HEK293T (cell line): ENCODE measurements around the gene SETDB2.

Experiments used
- CTCF ChIA-PET: fragments of 350-600 bp; formaldehyde crosslinking; extraction: SDS; loops from one replicate; lab custom pipeline; 2021; ENCODE audit warnings: antibody characterized with exemption, inconsistent platforms; lab: Yijun Ruan, JAX
- POLR2A ChIA-PET: fragments of 350-600 bp; formaldehyde crosslinking; extraction: SDS; loops from one replicate; lab custom pipeline; 2020; ENCODE audit warnings: antibody characterized with exemption, inconsistent platforms; lab: Yijun Ruan, JAX
- DNase-seq: peaks from one replicate; pipeline ENCODE4 v3.0.0; 2012; ENCODE audit warnings: mixed read lengths; ENCODE audit errors: extremely low spot score
- ARNT ChIP-seq: fragments of 450-650 bp; IDR thresholded peaks from 2 replicates; pipeline ENCODE4 v1.6.1; 2017; ENCODE audit warnings: mild to moderate bottlenecking
- BHLHE40 ChIP-seq: fragments of 450-650 bp; IDR thresholded peaks from 2 replicates; pipeline ENCODE4 v1.6.1; 2016; ENCODE audit warnings: mild to moderate bottlenecking, moderate library complexity, borderline replicate concordance
- CTBP1 ChIP-seq: fragments of 450-650 bp; IDR thresholded peaks from 2 replicates; pipeline ENCODE4 v1.6.1; 2016; ENCODE audit warnings: borderline replicate concordance
- ELF4 ChIP-seq: fragments of 450-650 bp; IDR thresholded peaks from 2 replicates; pipeline ENCODE4 v1.6.1; 2017; ENCODE audit warnings: antibody characterized with exemption
- FOXA1 ChIP-seq: fragments of 450-650 bp; IDR thresholded peaks from 2 replicates; pipeline ENCODE4 v1.6.1; 2016; ENCODE audit warnings: mild to moderate bottlenecking
- FOXK2 ChIP-seq: fragments of 450-650 bp; IDR thresholded peaks from 2 replicates; pipeline ENCODE4 v1.6.1; 2016; ENCODE audit warnings: mild to moderate bottlenecking
- FOXM1 ChIP-seq: fragments of 450-650 bp; IDR thresholded peaks from 2 replicates; pipeline ENCODE4 v1.6.1; 2017; ENCODE audit warnings: mild to moderate bottlenecking, borderline replicate concordance
- HDGF ChIP-seq: fragments of 450-650 bp; IDR thresholded peaks from 2 replicates; pipeline ENCODE4 v1.6.1; 2017; ENCODE audit warnings: antibody characterized with exemption, borderline replicate concordance
- L3MBTL2 ChIP-seq: fragments of 450-650 bp; conservative IDR thresholded peaks from 2 replicates; pipeline ENCODE4 v1.6.1; 2016; ENCODE audit warnings: mild to moderate bottlenecking
- LEF1 ChIP-seq: fragments of 450-650 bp; IDR thresholded peaks from 2 replicates; pipeline ENCODE4 v1.6.1; 2017; ENCODE audit warnings: mild to moderate bottlenecking, borderline replicate concordance
- NFRKB ChIP-seq: fragments of 450-650 bp; IDR thresholded peaks from 2 replicates; pipeline ENCODE4 v1.6.1; 2016; ENCODE audit warnings: mild to moderate bottlenecking, moderate library complexity
- PKNOX1 ChIP-seq: fragments of 450-650 bp; IDR thresholded peaks from 2 replicates; pipeline ENCODE4 v1.6.1; 2016
- SP1 ChIP-seq: fragments of 450-650 bp; IDR thresholded peaks from 2 replicates; pipeline ENCODE4 v1.6.1; 2017
- SUZ12 ChIP-seq: fragments of 450-650 bp; IDR thresholded peaks from 2 replicates; pipeline ENCODE4 v1.6.1; 2016; ENCODE audit warnings: mild to moderate bottlenecking
- TARDBP ChIP-seq: fragments of 450-650 bp; IDR thresholded peaks from 2 replicates; pipeline ENCODE4 v1.6.1; 2016
- ZNF384 ChIP-seq: fragments of 450-650 bp; IDR thresholded peaks from 2 replicates; pipeline ENCODE4 v1.6.1; 2016

Gene SETDB2

DNA sequence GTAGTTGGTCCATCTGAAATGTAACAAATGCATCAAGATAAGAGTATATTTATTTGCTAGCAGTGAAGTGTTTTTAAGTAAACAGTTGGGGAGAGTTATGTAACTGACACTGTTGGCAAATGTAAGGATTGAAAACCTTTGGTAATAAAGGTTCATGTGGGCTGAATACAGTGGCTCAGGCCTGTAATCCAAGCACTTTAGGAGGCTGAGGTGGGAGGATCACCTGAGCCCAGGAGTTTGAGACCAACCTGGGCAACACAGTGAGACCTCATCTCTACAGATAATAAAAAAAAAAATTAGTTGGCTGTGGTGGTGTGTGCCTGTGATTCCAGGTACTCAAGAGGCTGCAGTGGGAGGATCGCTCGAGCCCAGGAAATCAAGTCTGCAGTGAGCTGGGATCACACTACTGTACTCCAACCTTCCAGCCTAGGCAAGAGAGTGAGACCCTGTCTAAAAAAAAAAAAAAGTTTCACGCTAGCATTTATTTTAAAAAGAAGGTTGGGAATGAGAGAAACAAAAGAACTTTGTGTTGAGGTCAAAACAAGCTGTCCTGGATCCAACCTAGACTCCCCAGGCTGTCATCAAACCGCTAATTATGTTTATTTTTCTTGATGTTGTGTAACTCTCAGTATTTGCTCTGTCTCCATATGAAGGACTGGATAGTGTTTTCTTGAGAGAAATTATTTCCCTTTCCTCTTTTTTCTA is 20.7 kb downstream of the SETDB2 start:
- POLR2A ChIA-PET, result no interaction called here
- TF ChIP-seq SP1, result no peak
- TF ChIP-seq TARDBP, result no peak
- TF ChIP-seq ARNT, result no peak
- no peak for TF ChIP-seq NFRKB
- TF ChIP-seq BHLHE40, result no peak
- no peak for TF ChIP-seq FOXK2
- TF ChIP-seq FOXM1, result no peak
- no peak for TF ChIP-seq L3MBTL2
- TF ChIP-seq CTBP1, result no peak
- no peak for TF ChIP-seq SUZ12
- DNase-seq, result no peak
- CTCF ChIA-PET, result no interaction called here

GRCh38 chr13:49466292-49466838 is 22.3 kb downstream of the SETDB2 start:
- ChIA-PET CTCF (no interaction called here), POLR2A (interaction anchor here (1.8 kb wide), 1 partner anchor 23 kb away, joined by 4 read pairs; the partner anchor contains the start of genes CAB39L and SETDB2)
- no peak for DNase-seq
- TF ChIP-seq L3MBTL2, result no peak
- TF ChIP-seq BHLHE40, result no peak
- no peak for TF ChIP-seq CTBP1
- no peak for TF ChIP-seq FOXA1
- no peak for TF ChIP-seq SUZ12
- no peak for TF ChIP-seq FOXK2
- TF ChIP-seq ZNF384, result no peak
- no peak for TF ChIP-seq FOXM1
- TF ChIP-seq NFRKB, result no peak
- no peak for TF ChIP-seq LEF1
- no peak for TF ChIP-seq ELF4
- TF ChIP-seq HDGF, result no peak
- TF ChIP-seq SP1, result no peak

- no peak for TF ChIP-seq L3MBTL2
- TF ChIP-seq SUZ12, result no peak
- no peak for TF ChIP-seq FOXM1
- no peak for TF ChIP-seq FOXA1
- TF ChIP-seq BHLHE40, result no peak
- no peak for TF ChIP-seq ELF4
- CTCF ChIA-PET, result no interaction called here
- no peak for DNase-seq
- POLR2A ChIA-PET, result no interaction called here
Measured at GRCh38 chr13:49472186-49472585, 28.1 kb downstream of the SETDB2 start.

- CTCF ChIA-PET, result no interaction called here
- no peak for DNase-seq
- POLR2A ChIA-PET, result no interaction called here
- no peak for TF ChIP-seq NFRKB
- no peak for TF ChIP-seq SP1
- TF ChIP-seq FOXA1, result no peak
- TF ChIP-seq CTBP1, result no peak
- no peak for TF ChIP-seq TARDBP
- TF ChIP-seq ELF4, result no peak
- no peak for TF ChIP-seq PKNOX1
- no peak for TF ChIP-seq BHLHE40
- TF ChIP-seq FOXM1, result no peak
Measured at GRCh38 chr13:49476529-49476928, 32.5 kb downstream of the SETDB2 start.

- TF ChIP-seq SP1 (no peak), FOXM1 (no peak), CTBP1 (no peak), BHLHE40 (no peak), L3MBTL2 (no peak), SUZ12 (no peak), ELF4 (no peak), HDGF (no peak), NFRKB (no peak), FOXA1 (no peak), TARDBP (no peak), PKNOX1 (no peak), FOXK2 (no peak), ZNF384 (no peak), ARNT (no peak), LEF1 (no peak)
- ChIA-PET CTCF (interaction anchor here (0.5 kb wide), 1 partner anchor 114 kb away, joined by 3 read pairs; no protein-coding TSS in a partner anchor), POLR2A (interaction anchor here (0.6 kb wide), 1 partner anchor 14 kb away, joined by 3 read pairs; no protein-coding TSS in a partner anchor)
- DNase-seq, result no peak
Measured at GRCh38 chr13:49481788-49482187, 37.7 kb downstream of the SETDB2 start.

GRCh38 chr13:49488563-49488962 is 44.5 kb downstream of the SETDB2 start:
- POLR2A ChIA-PET, result no interaction called here
- no peak for TF ChIP-seq BHLHE40
- TF ChIP-seq SUZ12, result no peak
- no peak for TF ChIP-seq ZNF384
- no peak for TF ChIP-seq FOXA1
- no peak for TF ChIP-seq L3MBTL2
- TF ChIP-seq HDGF, result no peak
- no peak for TF ChIP-seq ELF4
- no peak for TF ChIP-seq TARDBP
- no peak for TF ChIP-seq FOXK2
- no peak for TF ChIP-seq FOXM1
- TF ChIP-seq SP1, result no peak
- TF ChIP-seq PKNOX1, result no peak
- TF ChIP-seq CTBP1, result no peak
- TF ChIP-seq LEF1, result no peak
- TF ChIP-seq NFRKB, result no peak
- CTCF ChIA-PET, result no interaction called here
- DNase-seq, result no peak
